GM12865 (cell line): Measurements from ENCODE around the gene TBL1X.

Source experiments
- DNase-seq: peaks from one replicate; pipeline ENCODE4 v3.0.0; 2010; ENCODE audit warnings: low read depth
- H3K4me3 ChIP-seq: 2 replicates; pipeline ENCODE4 v1.5.1; 2011; ENCODE audit warnings: mild to moderate bottlenecking, low read depth, low read length, control low read depth
- TF ChIP-seq, protein P1 (sequence below): IDR thresholded peaks from 2 replicates; pipeline ENCODE4 v1.5.1; 2011; ENCODE audit warnings: low read length, control low read depth, low read depth, inconsistent platforms; ENCODE audit not compliant: insufficient read depth; ENCODE audit errors: missing control alignments

Gene TBL1X

DNA sequence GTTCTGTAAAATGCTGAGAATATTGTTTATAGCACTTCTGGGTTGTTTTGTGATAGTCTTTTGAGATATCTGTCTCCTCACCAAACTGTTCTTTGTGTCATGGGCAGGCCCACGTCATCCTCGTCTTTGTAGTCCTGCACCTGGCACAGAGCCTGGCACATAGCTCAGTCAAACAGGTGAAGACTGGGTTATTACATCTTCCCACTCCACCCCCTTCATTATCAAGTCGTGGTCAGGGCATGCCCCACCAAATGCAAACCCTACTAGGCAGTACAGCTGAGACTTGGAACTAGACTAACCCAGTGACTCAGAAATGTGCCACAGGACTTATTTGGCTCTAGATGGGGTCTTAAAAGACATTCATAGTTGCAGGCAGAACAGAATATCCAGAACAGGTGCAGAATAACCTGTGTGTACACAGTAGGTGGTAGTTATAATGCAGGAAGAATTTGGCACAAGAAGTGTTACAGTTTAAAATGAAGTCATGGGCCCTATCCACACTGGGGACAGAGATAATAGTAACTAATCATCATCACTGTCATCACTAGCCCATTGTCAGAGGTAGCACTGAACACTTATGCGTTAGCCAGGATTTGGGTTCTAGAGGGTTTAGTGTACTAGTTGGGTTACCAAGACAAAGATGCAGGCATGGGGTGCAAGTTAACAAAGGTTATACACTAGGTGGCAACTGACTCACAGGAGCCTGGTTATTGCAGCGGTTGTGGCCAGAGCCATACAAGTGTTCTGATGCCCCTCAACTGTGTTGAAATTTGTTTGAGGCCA is 74.9 kb downstream of the TBL1X start:
- H3K4me3 ChIP-seq: no peak overlapping the region
- DNase-seq: no peak
- TF ChIP-seq, protein P1, sequence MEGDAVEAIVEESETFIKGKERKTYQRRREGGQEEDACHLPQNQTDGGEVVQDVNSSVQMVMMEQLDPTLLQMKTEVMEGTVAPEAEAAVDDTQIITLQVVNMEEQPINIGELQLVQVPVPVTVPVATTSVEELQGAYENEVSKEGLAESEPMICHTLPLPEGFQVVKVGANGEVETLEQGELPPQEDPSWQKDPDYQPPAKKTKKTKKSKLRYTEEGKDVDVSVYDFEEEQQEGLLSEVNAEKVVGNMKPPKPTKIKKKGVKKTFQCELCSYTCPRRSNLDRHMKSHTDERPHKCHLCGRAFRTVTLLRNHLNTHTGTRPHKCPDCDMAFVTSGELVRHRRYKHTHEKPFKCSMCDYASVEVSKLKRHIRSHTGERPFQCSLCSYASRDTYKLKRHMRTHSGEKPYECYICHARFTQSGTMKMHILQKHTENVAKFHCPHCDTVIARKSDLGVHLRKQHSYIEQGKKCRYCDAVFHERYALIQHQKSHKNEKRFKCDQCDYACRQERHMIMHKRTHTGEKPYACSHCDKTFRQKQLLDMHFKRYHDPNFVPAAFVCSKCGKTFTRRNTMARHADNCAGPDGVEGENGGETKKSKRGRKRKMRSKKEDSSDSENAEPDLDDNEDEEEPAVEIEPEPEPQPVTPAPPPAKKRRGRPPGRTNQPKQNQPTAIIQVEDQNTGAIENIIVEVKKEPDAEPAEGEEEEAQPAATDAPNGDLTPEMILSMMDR: no peak

DNA sequence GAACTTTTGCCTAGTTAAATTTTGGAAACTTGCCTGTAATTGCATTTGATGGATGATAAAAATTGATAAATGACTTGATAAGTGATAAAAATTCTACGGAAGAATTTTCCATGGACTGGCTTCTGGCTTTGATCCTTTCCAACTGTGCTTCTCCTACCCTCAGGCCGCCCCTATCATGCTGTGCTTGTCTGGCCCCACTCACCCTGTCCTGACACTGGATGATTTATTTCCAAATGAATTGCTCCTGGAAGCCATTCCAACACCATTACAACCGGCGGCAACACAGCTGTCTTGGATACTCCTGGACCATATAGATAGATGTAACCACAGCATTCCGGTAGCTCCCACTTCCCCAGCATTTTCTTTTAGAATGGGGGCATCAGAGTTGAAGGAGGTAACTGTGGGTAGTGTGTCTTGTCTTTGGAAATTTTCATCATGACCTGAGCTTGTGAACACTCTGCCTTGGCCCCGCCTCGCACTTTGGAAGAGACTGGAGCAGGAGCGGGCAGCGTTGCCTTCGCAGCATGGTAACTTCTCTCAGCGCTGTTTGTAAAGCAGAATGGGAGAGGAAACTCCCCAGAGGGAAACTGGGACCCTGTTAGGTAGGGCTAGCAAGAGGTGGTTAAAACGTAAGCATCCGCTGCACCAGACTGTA is 77.4 kb downstream of the TBL1X start:
- TF ChIP-seq, protein P1: no peak
- H3K4me3 ChIP-seq: no peak overlapping the region
- DNase-seq: no peak

DNA sequence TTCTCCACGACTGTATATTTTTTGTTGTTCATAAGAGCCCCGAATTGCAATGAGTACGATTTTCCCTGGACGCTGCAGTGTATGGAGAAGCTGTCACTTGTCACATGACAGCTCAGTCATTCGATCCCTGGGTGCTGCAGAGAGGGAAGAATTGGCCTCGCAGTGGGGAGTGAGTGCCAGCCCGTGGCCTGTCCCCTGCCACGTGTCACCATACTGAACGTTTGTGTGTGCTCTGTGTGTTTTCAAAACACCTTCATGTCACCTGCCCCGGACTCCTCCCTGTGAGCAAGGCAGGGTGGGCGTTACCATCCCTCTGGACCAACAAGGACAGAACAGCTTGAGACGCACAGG is 77.9 kb downstream of the TBL1X start:
- TF ChIP-seq, protein P1: no peak
- DNase-seq: no peak
- no peak overlapping the region for H3K4me3 ChIP-seq

DNA sequence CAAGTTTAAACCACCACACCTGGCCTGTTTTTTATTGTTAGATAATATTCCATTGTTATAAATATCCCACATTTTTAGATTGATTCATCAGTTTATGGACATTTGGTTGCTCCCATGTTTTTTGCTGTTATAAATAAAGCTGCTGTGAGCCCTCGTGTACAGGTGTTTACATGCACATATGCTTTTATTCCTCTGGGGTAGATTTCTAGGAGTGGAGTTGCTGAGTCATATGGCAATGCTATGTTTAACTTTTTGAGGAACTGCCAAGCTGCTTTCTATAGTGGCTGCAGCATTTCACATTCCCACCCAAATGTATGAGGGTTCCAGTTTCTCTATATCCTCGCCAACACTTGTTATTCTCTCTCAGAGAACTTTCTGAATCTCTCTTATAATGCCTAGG is 90.5 kb downstream of the TBL1X start:
- no peak for DNase-seq
- H3K4me3 ChIP-seq: no peak overlapping the region
- TF ChIP-seq, protein P1: no peak

DNA sequence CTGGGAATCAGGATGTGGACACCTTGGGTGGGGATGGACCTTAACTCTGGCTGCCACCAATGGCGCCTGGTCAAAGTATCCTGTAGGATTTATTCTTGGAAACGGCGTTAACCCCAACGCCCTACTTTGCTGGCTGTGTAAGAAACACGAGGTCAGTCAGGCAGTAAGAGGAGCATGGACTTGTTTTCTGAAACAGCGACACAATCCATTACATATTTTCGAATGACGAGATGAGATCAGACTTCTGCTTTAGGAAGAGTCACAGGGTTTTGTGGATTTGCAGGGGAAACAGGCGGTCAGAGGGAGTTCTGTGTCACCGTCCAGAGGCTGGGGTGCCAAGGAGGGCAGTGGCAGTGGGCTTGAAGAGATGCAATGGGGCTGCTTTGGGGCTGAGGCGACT is 92.2 kb downstream of the TBL1X start:
- no peak overlapping the region for H3K4me3 ChIP-seq
- TF ChIP-seq, protein P1: no peak
- no peak for DNase-seq

DNA sequence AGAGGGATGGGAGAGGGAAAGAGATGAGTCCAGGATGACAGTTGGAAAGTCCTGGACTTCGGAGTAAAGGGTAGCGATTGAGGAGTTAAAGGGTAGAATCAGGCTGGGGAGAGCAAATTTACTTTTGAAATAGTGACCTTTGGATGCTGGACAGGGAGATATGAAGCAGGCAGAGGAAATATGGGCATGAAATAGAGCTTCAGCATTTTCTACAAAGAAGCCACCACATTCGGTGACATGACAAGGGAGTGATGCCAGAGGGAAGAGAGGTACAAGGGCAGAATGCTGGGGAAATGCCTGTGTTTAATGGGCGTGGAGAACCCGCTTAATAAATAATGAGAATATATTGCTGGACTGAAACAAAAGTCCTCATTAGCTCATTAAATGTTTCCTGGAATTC is 92.7 kb downstream of the TBL1X start:
- no peak overlapping the region for H3K4me3 ChIP-seq
- no peak for DNase-seq
- TF ChIP-seq, protein P1: no peak

DNA sequence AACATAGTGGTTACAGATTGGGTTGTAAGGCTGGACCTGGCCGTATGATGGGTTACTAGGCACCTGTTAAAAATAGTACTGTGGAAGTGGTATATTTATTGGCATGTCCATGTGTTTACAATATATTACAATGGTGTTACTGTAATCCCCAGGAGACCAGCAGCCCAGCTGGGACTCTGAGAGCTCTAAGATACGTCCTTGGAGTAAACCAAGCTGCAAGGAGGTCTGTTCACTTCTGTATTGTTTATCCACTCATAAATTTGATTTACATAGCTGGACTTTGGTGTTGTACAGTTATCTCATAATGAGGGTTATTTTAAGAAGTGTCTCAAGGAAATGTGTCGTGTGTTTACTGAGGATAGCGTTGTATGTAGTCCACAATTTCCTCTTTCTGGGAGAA is 93.8 kb downstream of the TBL1X start:
- no peak for DNase-seq
- H3K4me3 ChIP-seq: no peak overlapping the region
- TF ChIP-seq, protein P1: no peak
